Measurements from ENCODE around the gene MLIP.

MLIP gene

GRCh38 chr6:54262499-54262898 lies 151.3 kb downstream of the MLIP start:
- no peak for DNase-seq (ENCODE audit: low read depth)
- no peak overlapping the region for H3K4me3 ChIP-seq (ENCODE audit: low read depth, low read length)
- TF ChIP-seq CTCF (conservative IDR thresholded peaks at IDR 0.05; ENCODE audit: low read depth, low read length): no peak

GRCh38 chr6:54262971-54263370 lies 151.7 kb downstream of the MLIP start:
- H3K4me3 ChIP-seq (ENCODE audit: low read depth, low read length): no peak overlapping the region
- TF ChIP-seq CTCF (conservative IDR thresholded peaks at IDR 0.05; ENCODE audit: low read depth, low read length): no peak
- DNase-seq (ENCODE audit: low read depth): no peak

- no peak for TF ChIP-seq CTCF (conservative IDR thresholded peaks at IDR 0.05; ENCODE audit: low read depth, low read length)
- no peak overlapping the region for H3K4me3 ChIP-seq (ENCODE audit: low read depth, low read length)
- peak; percentile 57 for DNase-seq (ENCODE audit: low read depth)
Measured at GRCh38 chr6:54264581-54265272, 153.5 kb downstream of the MLIP start.

GRCh38 chr6:54266400-54266923 lies 155.2 kb downstream of the MLIP start:
- H3K4me3 ChIP-seq (ENCODE audit: low read depth, low read length): no peak overlapping the region
- DNase-seq (ENCODE audit: low read depth): no peak
- TF ChIP-seq CTCF (conservative IDR thresholded peaks at IDR 0.05; ENCODE audit: low read depth, low read length): peak; percentile 19

DNA sequence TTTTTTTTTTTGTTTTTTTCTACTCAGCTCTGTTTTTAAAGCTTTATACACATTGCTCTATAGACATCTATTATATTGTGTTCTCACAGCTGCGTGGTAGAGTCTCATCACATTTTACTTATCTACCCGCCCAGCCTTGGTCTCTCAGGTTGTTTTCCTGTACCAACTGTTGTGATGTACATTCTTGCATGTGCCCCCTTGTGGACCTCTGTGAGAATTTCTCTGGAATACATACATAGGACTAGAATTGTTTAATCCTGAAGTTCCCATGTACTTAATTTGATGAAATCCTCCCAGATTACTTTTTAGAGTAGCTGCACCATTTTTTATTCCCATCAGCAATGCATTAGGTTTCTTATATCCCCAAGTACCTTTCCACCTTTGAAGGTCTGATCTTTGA lies 156.6 kb downstream of the MLIP start:
- peak; percentile 72 for TF ChIP-seq CTCF (conservative IDR thresholded peaks at IDR 0.05; ENCODE audit: low read depth, low read length)
- peak; percentile 87 for DNase-seq (ENCODE audit: low read depth)
- H3K4me3 ChIP-seq (ENCODE audit: low read depth, low read length): no peak overlapping the region

- DNase-seq (ENCODE audit: low read depth): no peak
- no peak overlapping the region for H3K4me3 ChIP-seq (ENCODE audit: low read depth, low read length)
- no peak for TF ChIP-seq CTCF (conservative IDR thresholded peaks at IDR 0.05; ENCODE audit: low read depth, low read length)
Measured at GRCh38 chr6:54273214-54273820, 162.1 kb downstream of the MLIP start.

- DNase-seq (ENCODE audit: low read depth): no peak
- TF ChIP-seq CTCF (conservative IDR thresholded peaks at IDR 0.05; ENCODE audit: low read depth, low read length): no peak
- H3K4me3 ChIP-seq (ENCODE audit: low read depth, low read length): no peak overlapping the region
Measured at GRCh38 chr6:54274383-54274782, 163.1 kb downstream of the MLIP start.
